ENCODE data around the gene GOLGA6L7.
"Not testable (repeated sequence)": the region's sequence is repeated elsewhere in the genome, so short reads cannot be mapped to it uniquely, and the experiment has no call there.

Gene GOLGA6L7

DNA sequence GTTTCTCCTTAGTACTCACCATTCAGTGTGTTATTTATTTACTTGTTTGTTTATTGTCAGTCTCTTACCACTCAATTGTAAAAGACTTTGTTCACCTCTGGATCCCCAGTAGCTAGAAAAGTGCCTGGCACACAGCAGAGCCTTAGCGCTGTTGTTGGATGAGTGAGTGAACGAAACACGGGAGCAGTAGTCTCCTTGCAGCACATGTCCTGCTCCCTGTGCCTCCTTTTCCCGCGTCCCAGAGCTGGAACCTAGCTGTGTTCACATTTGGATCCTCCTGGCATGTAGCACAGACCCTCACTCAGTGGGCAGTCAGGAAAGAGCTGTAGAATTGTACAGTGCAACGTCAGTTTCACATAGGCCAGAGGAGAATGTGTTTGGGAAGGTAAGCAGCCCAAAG is 41.4 kb upstream of the GOLGA6L7 start:
- H3K4me1 ChIP-seq (ENCODE audit: control insufficient read depth in 1 of 2, insufficient read depth in 2 of 2, low read length in 2 of 2): peaks cover 0 to 15% of the 10 kb centered on the region in 2 donors
- not testable (repeated sequence) for H3K27me3 ChIP-seq (ENCODE audit: low read depth, low read length); H3K36me3 ChIP-seq (ENCODE audit: control insufficient read depth in 1 of 2, insufficient read depth in 2 of 2, low read length in 2 of 2); H3K4me3 ChIP-seq (ENCODE audit: low read depth in 1 of 2, low read length in 2 of 2); H3K9me3 ChIP-seq (ENCODE audit: control insufficient read depth in 1 of 2, low read length in 2 of 2); H3K27ac ChIP-seq (ENCODE audit: low read length)

DNA sequence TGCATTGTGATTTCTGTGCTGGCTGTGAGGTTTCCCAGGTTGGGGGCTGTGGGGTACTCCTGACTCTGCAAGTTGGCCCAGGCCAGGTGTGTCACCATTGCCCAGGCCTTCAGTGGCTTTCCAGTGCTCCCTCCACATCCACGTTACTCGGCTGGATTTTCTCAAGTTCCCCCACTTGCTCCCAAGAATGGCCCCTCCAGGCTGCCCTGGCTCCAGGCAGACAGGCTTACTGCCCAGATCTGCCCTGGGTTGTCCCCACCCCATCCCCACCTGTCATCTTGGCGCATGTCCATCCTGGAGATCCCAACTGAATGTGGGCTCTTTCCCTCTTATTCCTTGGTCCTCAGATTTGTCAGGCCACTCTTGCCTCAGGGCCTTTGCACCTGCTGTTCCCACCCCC is 40.9 kb upstream of the GOLGA6L7 start:
- no peak overlapping the region for H3K4me3 ChIP-seq (ENCODE audit: low read depth in 1 of 2, low read length in 2 of 2)
- peaks cover 0 to 15% of the 10 kb centered on the region in 2 donors for H3K4me1 ChIP-seq (ENCODE audit: control insufficient read depth in 1 of 2, insufficient read depth in 2 of 2, low read length in 2 of 2)
- no peaks in the 10 kb centered on the region for H3K36me3 ChIP-seq (ENCODE audit: control insufficient read depth in 1 of 2, insufficient read depth in 2 of 2, low read length in 2 of 2)
- no peak overlapping the region for H3K27ac ChIP-seq (ENCODE audit: low read length)
- H3K9me3 ChIP-seq (ENCODE audit: control insufficient read depth in 1 of 2, low read length in 2 of 2): no peaks in the 10 kb centered on the region
- H3K27me3 ChIP-seq (ENCODE audit: low read depth, low read length): peaks cover 6% of the 10 kb centered on the region

DNA sequence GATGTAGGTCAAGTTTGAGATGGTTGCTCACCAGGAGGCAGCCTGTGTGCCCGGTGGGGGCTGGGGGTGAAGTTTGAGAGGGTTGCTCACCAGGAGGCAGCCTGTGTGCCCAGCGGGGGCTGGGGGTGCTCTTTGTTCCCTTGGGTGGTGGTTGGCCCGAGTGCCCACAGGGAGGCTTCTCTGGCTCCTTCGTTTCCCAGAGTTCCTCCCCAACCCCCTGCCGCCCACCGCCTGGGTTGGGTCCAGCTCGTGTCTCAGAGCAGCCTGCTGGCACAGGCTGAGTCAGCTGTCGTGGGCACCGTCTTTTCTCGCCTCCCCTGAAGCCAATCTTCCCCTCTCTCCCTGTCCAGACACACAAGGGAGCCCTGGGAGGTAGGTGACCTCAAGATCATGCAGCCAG is 40.5 kb upstream of the GOLGA6L7 start:
- H3K4me1 ChIP-seq (ENCODE audit: control insufficient read depth in 1 of 2, insufficient read depth in 2 of 2, low read length in 2 of 2): peaks cover 0 to 15% of the 10 kb centered on the region in 2 donors
- no peak overlapping the region for H3K4me3 ChIP-seq (ENCODE audit: low read depth in 1 of 2, low read length in 2 of 2)
- no peak overlapping the region for H3K27ac ChIP-seq (ENCODE audit: low read length)
- H3K36me3 ChIP-seq (ENCODE audit: control insufficient read depth in 1 of 2, insufficient read depth in 2 of 2, low read length in 2 of 2): no peaks in the 10 kb centered on the region
- H3K9me3 ChIP-seq (ENCODE audit: control insufficient read depth in 1 of 2, low read length in 2 of 2): no peaks in the 10 kb centered on the region
- peaks cover 6% of the 10 kb centered on the region for H3K27me3 ChIP-seq (ENCODE audit: low read depth, low read length)

DNA sequence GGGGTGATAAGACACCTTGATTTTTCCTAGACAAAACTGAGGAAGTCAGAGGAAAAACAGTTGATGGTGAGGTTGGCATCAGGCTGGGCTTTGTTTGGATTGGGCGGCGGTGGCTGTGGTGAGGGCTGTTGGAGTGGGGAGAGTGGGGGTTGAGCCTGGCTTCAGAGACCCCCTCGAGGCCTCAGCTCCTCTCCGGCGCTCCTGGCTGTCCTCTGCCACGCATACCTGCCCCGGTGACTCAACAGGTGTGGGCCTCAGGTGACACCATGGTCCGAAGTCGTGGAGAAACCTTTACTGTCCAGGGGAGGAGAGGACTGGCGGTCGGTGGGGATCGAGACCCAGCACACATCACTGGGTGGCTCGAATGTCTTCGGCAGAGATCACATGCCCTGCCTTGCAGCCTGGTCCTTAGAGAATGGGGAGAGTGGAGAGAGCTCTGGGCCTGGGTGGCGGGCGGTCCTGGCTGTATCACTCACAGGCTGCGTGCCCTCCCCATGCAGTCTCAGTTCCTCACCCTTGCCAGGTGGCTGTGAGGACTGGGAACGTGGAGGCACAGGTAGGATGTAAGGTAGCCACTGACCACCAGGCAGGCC is 40.0 kb upstream of the GOLGA6L7 start:
- no peaks in the 10 kb centered on the region for H3K36me3 ChIP-seq (ENCODE audit: control insufficient read depth in 1 of 2, insufficient read depth in 2 of 2, low read length in 2 of 2)
- H3K27ac ChIP-seq (ENCODE audit: low read length): no peak overlapping the region
- no peak overlapping the region for H3K4me3 ChIP-seq (ENCODE audit: low read depth in 1 of 2, low read length in 2 of 2)
- peaks cover 6% of the 10 kb centered on the region for H3K27me3 ChIP-seq (ENCODE audit: low read depth, low read length)
- no peaks in the 10 kb centered on the region for H3K9me3 ChIP-seq (ENCODE audit: control insufficient read depth in 1 of 2, low read length in 2 of 2)
- H3K4me1 ChIP-seq (ENCODE audit: control insufficient read depth in 1 of 2, insufficient read depth in 2 of 2, low read length in 2 of 2): peaks cover 0 to 15% of the 10 kb centered on the region in 2 donors

DNA sequence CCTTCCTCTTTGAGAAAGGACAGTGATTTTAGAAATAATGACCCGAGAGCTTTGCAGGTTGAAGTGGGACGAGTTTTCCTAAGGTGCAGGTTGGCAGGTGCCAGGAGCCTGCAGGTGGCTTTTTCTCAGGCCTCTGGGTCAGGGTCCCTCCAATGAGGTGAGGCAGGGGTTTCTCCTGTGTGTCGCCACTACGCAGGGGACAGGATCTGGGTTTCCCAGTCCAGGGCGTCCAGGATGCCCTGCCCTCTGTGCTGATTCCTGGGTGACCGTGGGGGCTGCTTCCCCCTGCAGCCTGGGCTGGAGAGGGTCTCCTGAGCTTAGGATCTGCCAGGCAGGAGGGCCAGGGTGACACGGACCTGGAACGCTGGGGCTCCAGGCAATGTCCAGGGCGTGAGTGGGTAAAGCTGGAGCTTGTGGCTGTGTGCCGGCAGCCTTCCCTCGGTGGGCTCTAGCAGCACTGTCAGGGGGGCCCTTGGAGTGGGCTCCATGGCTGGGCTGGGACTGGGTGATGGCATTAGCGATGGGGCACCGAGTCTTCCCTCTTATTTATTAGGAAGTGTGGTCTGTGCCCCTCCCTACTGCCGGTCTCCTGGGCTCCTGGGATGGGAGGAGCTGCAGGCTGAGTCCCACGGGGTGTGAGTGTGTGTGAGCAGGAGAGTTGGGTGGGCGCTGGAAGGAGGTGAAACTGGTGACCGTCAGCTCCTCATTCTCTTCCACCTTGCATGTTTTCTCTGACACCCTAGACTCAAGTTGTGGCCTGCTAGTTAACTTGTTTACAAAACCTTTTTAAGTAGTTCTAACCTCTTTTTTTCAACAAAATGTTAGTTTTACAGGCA is 39.1 kb upstream of the GOLGA6L7 start:
- no peaks in the 10 kb centered on the region for H3K9me3 ChIP-seq (ENCODE audit: control insufficient read depth in 1 of 2, low read length in 2 of 2)
- peaks cover 0 to 15% of the 10 kb centered on the region in 2 donors for H3K4me1 ChIP-seq (ENCODE audit: control insufficient read depth in 1 of 2, insufficient read depth in 2 of 2, low read length in 2 of 2)
- H3K4me3 ChIP-seq (ENCODE audit: low read depth in 1 of 2, low read length in 2 of 2): peak overlapping the region in 1 of 2 donors; percentile 55
- peaks cover 6% of the 10 kb centered on the region for H3K27me3 ChIP-seq (ENCODE audit: low read depth, low read length)
- H3K36me3 ChIP-seq (ENCODE audit: control insufficient read depth in 1 of 2, insufficient read depth in 2 of 2, low read length in 2 of 2): no peaks in the 10 kb centered on the region
- H3K27ac ChIP-seq (ENCODE audit: low read length): no peak overlapping the region

DNA sequence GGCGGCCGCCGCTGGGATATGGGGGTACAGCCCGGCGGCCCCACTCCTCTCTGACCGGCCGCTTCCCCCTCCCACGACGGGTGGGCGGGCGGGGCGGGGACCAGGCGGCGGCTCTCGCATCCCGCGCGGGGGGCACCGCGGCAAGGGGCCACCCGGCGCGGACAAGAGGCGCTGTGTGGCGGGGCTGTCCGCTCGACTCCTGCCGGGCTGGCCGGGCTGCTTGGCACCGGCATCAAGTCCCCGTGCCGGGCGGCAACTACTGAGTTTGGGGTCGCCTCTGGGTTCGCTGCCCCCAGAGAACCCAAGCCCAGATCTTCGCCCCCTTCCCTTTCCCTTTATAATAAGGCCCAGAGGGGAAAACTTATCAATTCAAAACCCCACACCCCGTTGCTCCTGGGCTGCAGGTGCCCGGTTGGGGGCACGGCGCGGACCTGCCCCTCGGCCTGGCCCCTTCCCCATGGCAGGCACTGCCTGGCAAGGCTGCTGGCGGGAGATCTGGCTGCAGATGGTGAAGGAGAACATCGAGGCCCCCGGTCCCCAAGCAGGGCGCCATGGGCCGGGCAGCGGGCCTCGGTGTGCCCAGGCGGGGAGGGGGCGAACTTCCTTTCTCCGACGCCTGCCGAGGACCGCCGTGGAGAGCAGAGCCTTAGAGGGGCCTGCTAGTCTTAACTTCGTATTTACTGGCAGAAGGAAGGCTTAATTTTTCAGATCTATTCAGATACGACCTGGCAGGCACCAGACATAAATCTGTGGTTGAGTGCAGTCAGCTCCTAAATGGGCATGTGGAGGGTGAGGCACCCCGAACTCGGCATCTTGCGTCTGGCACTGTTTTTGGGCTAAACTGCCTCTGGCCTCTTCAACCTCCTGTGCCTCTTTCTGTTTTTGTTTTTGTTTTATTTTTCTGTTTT is 38.2 kb upstream of the GOLGA6L7 start:
- Histone ChIP-seq H3K4me3 (ENCODE audit: low read depth in 1 of 2, low read length in 2 of 2) (peak overlapping the region in 1 of 2 donors; percentile 55), H3K36me3 (ENCODE audit: control insufficient read depth in 1 of 2, insufficient read depth in 2 of 2, low read length in 2 of 2) (no peaks in the 10 kb centered on the region), H3K4me1 (ENCODE audit: control insufficient read depth in 1 of 2, insufficient read depth in 2 of 2, low read length in 2 of 2) (peaks cover 0 to 15% of the 10 kb centered on the region in 2 donors), H3K27ac (ENCODE audit: low read length) (no peak overlapping the region), H3K27me3 (ENCODE audit: low read depth, low read length) (peaks cover 6% of the 10 kb centered on the region), H3K9me3 (ENCODE audit: control insufficient read depth in 1 of 2, low read length in 2 of 2) (no peaks in the 10 kb centered on the region)

DNA sequence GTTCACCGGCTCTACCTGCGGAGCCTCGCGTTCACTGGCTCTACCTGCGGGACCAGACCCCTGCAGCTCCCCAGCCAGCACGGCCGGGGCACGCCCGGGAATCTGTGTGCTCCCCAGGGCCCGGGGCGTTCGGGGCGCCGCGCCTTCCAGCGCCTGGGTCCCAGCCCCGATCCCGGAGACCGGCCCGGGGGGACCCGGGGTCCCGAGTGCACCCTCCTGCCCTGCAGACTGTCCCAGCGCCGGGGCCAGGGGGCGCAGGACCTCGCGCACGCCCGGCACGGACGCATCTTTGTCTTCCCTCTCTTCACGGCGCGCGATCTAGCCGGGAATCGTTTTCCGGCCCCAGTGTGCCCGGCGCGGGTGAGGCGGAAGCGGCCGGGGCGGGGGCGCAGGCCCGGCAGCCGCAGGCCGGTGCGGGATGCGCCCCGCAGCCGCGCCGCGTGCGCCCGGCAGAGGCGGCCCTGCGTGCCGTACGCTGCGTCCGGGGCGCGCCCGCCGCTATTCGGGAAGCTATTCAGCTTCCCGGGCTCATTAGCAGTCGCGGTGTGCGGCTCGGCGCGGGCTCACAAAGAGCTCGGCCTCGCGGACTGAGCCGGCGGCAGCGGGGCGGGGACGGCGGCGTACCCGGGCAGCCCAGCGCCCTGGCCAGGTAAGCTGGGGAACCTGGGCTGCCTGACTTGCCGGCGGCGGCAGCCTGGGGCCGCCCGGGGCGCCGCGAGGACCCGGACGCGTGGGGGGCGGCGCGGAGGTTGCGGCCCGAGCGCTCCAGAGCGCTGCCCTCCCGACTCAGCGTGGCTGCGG is 37.4 kb upstream of the GOLGA6L7 start, which contains the start of gene APBA2:
APBA2 (plus strand) TSS at position 345 of the 801 bp plus-strand sequence. CDS start 167,911 bp downstream, outside the sequence.
- H3K4me3 ChIP-seq (ENCODE audit: low read depth in 1 of 2, low read length in 2 of 2): peak within 1 kb of the TSS in 1 of 2 donors; percentile 66
- H3K36me3 ChIP-seq (ENCODE audit: control insufficient read depth in 1 of 2, insufficient read depth in 2 of 2, low read length in 2 of 2): no peaks in the 10 kb centered on the region
- H3K9me3 ChIP-seq (ENCODE audit: control insufficient read depth in 1 of 2, low read length in 2 of 2): no peaks in the 10 kb centered on the region
- H3K4me1 ChIP-seq (ENCODE audit: control insufficient read depth in 1 of 2, insufficient read depth in 2 of 2, low read length in 2 of 2): peaks cover 0 to 15% of the 10 kb centered on the region in 2 donors
- H3K27ac ChIP-seq (ENCODE audit: low read length): no peak within 1 kb of the TSS
- H3K27me3 ChIP-seq (ENCODE audit: low read depth, low read length): peaks cover 6% of the 10 kb centered on the region

DNA sequence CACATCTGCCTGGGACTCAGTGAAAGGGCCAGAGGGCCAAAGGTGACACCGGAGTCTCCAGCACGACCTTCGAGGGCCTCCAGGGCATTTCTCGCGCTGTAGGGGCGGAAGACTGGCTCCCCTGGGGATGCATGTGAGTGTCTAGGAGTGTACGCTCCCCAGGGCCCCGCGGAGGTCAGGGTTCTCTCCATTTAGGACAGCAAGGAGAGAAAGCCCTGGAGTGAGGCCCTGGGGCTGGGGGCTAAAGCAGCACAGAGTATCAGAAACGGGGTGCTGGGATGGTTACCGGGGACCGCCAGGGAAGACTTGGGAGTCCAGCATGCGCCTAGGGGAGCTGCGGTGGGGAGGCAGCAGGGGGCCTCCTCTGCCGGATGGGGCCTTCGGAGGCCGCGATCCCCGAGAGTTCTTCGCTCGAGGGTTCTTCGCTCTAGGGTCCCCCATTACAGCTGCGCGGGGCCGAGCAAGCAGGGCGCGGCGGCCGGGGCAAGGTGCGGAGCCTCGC is 36.7 kb upstream of the GOLGA6L7 start:
- H3K27ac ChIP-seq (ENCODE audit: low read length): no peak overlapping the region
- H3K9me3 ChIP-seq (ENCODE audit: control insufficient read depth in 1 of 2, low read length in 2 of 2): no peaks in the 10 kb centered on the region
- peak overlapping the region in 1 of 2 donors; percentile 66 for H3K4me3 ChIP-seq (ENCODE audit: low read depth in 1 of 2, low read length in 2 of 2)
- H3K4me1 ChIP-seq (ENCODE audit: control insufficient read depth in 1 of 2, insufficient read depth in 2 of 2, low read length in 2 of 2): peaks cover 0 to 15% of the 10 kb centered on the region in 2 donors
- H3K27me3 ChIP-seq (ENCODE audit: low read depth, low read length): peaks cover 6% of the 10 kb centered on the region
- no peaks in the 10 kb centered on the region for H3K36me3 ChIP-seq (ENCODE audit: control insufficient read depth in 1 of 2, insufficient read depth in 2 of 2, low read length in 2 of 2)

DNA sequence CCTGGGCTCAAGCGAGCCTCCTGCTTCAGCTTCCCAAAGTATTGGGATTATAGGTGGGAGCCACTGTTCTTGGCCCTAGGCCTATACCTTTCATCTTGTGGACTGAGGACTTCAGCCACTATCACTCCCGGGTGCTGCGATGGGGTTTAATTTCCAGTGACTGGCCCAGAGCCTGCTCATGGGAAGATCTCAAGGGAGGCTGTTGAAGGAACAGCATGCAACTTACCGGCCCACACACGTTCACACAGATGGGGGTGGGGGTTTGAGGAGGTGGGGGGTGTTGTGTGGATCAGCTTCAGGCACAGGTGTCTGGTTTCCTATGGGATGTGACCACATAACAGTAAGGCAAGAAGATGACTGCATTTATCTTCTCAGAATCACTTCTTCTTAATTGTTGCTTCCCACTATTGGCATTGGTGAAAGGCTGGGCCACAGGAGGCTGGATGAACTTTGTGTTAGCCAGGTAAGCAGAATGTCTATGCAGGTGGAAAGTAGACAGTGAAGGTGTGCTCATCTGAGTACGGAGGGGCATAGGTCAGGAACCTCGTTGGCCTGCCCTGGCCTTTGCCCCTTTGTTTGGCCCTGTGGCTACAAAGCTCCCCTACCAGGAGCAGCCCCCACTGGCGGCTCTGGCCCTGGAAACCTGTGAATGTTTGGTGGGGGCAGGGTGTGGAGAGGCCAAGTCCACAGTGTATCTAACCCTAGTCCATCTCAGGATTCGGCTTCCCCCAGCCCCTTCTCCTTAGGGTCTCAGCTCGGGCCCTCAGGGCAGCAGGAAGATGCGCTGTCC is 35.9 kb upstream of the GOLGA6L7 start:
- Histone ChIP-seq H3K27me3 (ENCODE audit: low read depth, low read length) (peaks cover 6% of the 10 kb centered on the region), H3K36me3 (ENCODE audit: control insufficient read depth in 1 of 2, insufficient read depth in 2 of 2, low read length in 2 of 2) (no peaks in the 10 kb centered on the region), H3K27ac (ENCODE audit: low read length) (no peak overlapping the region), H3K9me3 (ENCODE audit: control insufficient read depth in 1 of 2, low read length in 2 of 2) (no peaks in the 10 kb centered on the region), H3K4me1 (ENCODE audit: control insufficient read depth in 1 of 2, insufficient read depth in 2 of 2, low read length in 2 of 2) (peaks cover 0 to 15% of the 10 kb centered on the region in 2 donors), H3K4me3 (ENCODE audit: low read depth in 1 of 2, low read length in 2 of 2) (no peak overlapping the region)

DNA sequence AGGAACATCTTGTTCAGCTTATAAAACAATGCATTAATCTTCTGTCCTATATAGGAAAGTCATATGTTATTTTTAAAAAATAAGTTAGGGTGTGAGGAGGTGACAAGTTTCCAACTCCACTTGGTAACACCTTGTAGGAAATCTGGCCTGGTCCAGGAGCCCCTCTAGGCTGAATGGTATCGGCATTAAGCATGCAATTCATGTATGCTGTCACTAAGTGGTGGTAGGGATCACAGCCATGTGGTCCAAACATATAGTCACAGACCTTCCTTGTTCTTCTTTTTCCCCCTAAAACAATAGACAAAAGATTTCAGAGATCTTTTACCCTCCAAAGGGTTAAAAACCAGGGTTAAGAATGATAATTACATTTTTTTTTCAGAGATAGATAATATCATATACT is 33.2 kb upstream of the GOLGA6L7 start:
- no peaks in the 10 kb centered on the region for H3K9me3 ChIP-seq (ENCODE audit: control insufficient read depth in 1 of 2, low read length in 2 of 2)
- H3K27ac ChIP-seq (ENCODE audit: low read length): no peak overlapping the region

More for the DNA sequence above, 33.2 kb upstream of the GOLGA6L7 start:
- peaks cover 0 to 9% of the 10 kb centered on the region in 2 donors for H3K4me1 ChIP-seq (ENCODE audit: control insufficient read depth in 1 of 2, insufficient read depth in 2 of 2, low read length in 2 of 2)
- H3K4me3 ChIP-seq (ENCODE audit: low read depth in 1 of 2, low read length in 2 of 2): no peak overlapping the region
- H3K27me3 ChIP-seq (ENCODE audit: low read depth, low read length): peaks cover 6% of the 10 kb centered on the region
- no peaks in the 10 kb centered on the region for H3K36me3 ChIP-seq (ENCODE audit: control insufficient read depth in 1 of 2, insufficient read depth in 2 of 2, low read length in 2 of 2)
